NT2/D1 (cell line): ENCODE data around the gene NUTF2.
"Not testable (repeated sequence)": the region's sequence is repeated elsewhere in the genome, so short reads cannot be mapped to it uniquely, and the experiment has no call there.

Experiments
- DNase-seq: peaks from one replicate; pipeline ENCODE4 v3.0.0-alpha.2; 2011; ENCODE audit warnings: low read depth, low spot score
- H3K27me3 ChIP-seq: 2 replicates; pipeline ENCODE4 v1.6.0; 2011; ENCODE audit warnings: mild to moderate bottlenecking; ENCODE audit not compliant: insufficient read length, insufficient read depth
- H3K36me3 ChIP-seq: 2 replicates; pipeline ENCODE4 v1.6.1; 2011; ENCODE audit warnings: mild to moderate bottlenecking, low read length, mixed read lengths; ENCODE audit not compliant: insufficient read depth, insufficient read length
- H3K4me1 ChIP-seq: 2 replicates; pipeline ENCODE4 v1.5.1; 2011; ENCODE audit not compliant: insufficient read depth, insufficient read length
- H3K4me3 ChIP-seq: 2 replicates; pipeline ENCODE4 v1.5.1; 2011; ENCODE audit warnings: low read depth; ENCODE audit not compliant: insufficient read length
- H3K9ac ChIP-seq: 2 replicates; pipeline ENCODE4 v1.6.0; 2011; ENCODE audit warnings: low read depth; ENCODE audit not compliant: insufficient read length
- H3K9me3 ChIP-seq: 2 replicates; pipeline ENCODE4 v1.5.1; 2011; ENCODE audit warnings: mild to moderate bottlenecking, low read length; ENCODE audit not compliant: insufficient read depth
- SUZ12 ChIP-seq: IDR thresholded peaks from 2 replicates; pipeline ENCODE4 v1.6.1; 2011; ENCODE audit not compliant: insufficient read length, insufficient read depth; ENCODE audit errors: extremely low read depth
- YY1 ChIP-seq: IDR thresholded peaks from 2 replicates; pipeline ENCODE4 v1.6.1; 2011; ENCODE audit not compliant: insufficient read length, insufficient read depth
- ZNF274 ChIP-seq: IDR thresholded peaks from 2 replicates; pipeline ENCODE4 v1.6.1; 2011; ENCODE audit warnings: mild to moderate bottlenecking, low read depth, low read length

Gene NUTF2

DNA sequence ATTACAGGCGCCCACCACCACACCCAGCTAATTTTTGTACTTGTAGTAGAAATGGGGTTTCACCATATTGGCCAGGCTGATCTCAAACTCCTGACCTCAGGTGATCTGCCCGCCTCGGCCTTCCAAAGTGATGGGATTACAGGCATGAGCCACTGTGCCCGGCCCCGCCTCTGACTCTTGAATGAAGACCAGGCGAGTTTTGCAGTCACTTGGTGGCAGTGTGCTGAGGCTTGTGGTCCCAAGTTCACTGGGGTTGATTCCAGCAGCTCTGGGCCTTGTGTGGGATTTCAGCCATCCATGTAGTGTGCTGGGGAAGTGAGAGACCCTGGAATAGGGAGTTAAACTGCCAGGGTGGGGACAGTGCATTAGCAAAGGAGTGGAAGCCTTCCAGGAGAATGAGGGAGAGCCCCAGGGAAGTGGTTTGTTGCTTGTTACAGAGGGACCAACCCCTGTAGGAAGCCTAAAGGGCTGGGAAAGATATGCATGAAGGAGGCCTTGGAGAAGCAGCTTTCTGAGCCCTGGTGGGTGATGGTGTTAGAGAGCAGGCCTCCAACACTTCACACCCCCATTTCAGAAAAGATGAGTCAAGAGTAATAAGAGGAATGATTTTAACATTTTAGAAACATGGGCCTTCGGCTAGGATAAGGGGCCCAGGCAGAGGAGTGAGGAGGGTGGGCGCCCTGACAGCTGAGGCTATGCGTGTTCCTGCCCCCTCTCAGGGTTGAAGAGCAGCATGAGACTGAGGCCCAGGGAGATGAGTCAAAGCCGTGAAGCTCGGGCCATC, 60.9 kb downstream of the NUTF2 start:
- H3K27me3 ChIP-seq, result no peaks in the 10 kb centered on the region
- TF ChIP-seq ZNF274 (no peak), YY1 (no peak), SUZ12 (no peak)
- H3K9me3 ChIP-seq, result no peaks in the 10 kb centered on the region
- H3K4me3 ChIP-seq, result no peak overlapping the region
- no peak for DNase-seq
- H3K4me1 ChIP-seq, result no peaks in the 10 kb centered on the region
- no peak overlapping the region for H3K9ac ChIP-seq
- peaks cover 50% of the 10 kb centered on the region for H3K36me3 ChIP-seq

DNA sequence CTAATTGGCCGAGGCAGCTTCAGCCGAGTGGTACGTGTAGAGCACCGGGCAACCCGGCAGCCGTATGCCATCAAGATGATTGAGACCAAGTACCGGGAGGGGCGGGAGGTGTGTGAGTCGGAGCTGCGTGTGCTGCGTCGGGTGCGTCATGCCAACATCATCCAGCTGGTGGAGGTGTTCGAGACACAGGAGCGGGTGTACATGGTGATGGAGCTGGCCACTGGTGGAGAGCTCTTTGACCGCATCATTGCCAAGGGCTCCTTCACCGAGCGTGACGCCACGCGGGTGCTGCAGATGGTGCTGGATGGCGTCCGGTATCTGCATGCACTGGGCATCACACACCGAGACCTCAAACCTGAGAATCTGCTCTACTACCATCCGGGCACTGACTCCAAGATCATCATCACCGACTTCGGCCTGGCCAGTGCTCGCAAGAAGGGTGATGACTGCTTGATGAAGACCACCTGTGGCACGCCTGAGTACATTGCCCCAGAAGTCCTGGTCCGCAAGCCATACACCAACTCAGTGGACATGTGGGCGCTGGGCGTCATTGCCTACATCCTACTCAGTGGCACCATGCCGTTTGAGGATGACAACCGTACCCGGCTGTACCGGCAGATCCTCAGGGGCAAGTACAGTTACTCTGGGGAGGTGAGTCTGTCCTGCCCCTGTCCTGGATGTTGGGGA, 62.5 kb downstream of the NUTF2 start:
- Histone ChIP-seq H3K4me1 (no peaks in the 10 kb centered on the region), H3K4me3 (no peak overlapping the region), H3K36me3 (peaks cover 40% of the 10 kb centered on the region), H3K9me3 (no peaks in the 10 kb centered on the region), H3K9ac (no peak overlapping the region), H3K27me3 (no peaks in the 10 kb centered on the region)
- DNase-seq, result no peak
- TF ChIP-seq YY1 (no peak), SUZ12 (no peak), ZNF274 (no peak)

DNA sequence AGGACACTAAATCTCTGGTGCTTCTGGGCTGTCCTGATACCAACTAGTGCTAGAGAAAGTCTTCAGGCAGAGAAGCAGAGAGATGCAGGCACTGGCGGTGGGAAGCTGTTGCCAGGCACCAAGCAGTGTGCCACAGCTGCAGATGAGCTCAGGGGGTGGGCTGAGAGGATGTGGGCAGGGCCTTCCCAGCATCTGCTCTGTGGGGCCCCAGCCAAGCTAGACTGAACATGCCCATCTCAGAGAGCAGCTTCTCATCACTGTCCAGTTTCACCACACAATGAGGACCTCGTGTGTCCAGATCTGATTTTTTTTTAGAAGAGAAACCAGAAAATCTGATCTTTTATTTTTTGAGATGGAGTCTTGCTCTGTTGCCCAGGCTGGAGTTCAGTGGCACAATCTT, 63.4 kb downstream of the NUTF2 start:
- no peak overlapping the region for H3K9ac ChIP-seq
- peaks cover 6% of the 10 kb centered on the region for H3K4me1 ChIP-seq
- TF ChIP-seq SUZ12 (no peak), YY1 (no peak), ZNF274 (no peak)
- H3K27me3 ChIP-seq, result no peaks in the 10 kb centered on the region
- H3K9me3 ChIP-seq, result no peaks in the 10 kb centered on the region
- H3K4me3 ChIP-seq, result no peak overlapping the region
- H3K36me3 ChIP-seq, result peaks cover 40% of the 10 kb centered on the region
- DNase-seq, result no peak

DNA sequence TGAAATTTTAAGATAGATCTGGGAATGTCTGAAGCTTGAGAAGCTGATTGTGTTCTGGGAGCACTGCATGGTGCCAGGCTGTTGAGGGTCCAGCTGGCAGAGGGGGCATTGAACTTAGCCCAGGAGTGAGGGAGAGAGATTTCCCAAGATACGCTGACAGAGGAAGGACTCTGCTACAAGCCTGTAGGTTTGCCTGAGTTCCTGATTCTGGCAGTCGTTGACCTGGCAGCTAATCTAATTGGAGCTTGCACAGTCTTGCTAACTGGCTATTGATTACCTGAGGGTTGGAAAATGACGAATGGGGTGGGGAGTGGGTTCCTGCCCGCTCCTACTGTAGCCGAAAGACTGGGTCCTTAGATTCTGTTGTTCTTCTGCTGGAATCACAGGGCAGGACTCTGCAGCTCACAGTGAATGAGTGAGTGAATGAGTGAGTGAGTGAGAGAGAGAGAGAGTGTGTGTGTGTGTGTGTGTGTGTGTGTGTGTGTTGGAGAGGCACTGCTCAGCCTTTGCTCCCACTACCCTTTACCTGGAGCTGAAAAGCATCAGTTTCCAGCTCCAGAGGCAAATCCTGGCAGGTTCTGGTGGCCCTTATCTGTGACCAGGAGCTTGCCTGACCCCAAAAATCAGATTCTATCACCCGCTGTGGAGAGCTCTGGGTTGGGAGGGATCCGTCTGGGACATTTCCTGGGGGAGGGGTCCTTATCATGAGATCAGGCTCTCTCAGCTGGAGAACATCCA, 68.2 kb downstream of the NUTF2 start:
- DNase-seq, result no peak
- Histone ChIP-seq H3K9me3 (no peaks in the 10 kb centered on the region), H3K4me3 (no peak overlapping the region), H3K9ac (peak overlapping the region; percentile 50), H3K27me3 (no peaks in the 10 kb centered on the region), H3K36me3 (peaks cover 52% of the 10 kb centered on the region), H3K4me1 (peaks cover 29% of the 10 kb centered on the region)
- no peak for TF ChIP-seq ZNF274

DNA sequence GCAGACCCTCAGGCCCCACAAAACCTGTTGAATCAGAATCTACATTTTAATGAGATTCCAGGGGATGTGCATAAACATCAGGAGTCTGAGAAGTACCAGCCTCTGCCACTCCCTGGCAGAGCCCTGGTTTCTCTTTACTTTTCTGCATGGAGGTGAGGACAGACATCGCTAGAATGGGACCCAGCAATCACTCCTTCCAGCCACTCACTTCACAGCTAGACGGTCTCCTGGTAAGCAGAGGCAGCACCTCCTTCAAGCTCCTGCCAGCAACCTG, 68.7 kb downstream of the NUTF2 start:
- H3K4me3 ChIP-seq, H3K27me3 ChIP-seq, H3K9me3 ChIP-seq, DNase-seq, H3K9ac ChIP-seq: not testable (repeated sequence)
- Histone ChIP-seq H3K36me3 (peaks cover 48% of the 10 kb centered on the region), H3K4me1 (peaks cover 29% of the 10 kb centered on the region)

DNA sequence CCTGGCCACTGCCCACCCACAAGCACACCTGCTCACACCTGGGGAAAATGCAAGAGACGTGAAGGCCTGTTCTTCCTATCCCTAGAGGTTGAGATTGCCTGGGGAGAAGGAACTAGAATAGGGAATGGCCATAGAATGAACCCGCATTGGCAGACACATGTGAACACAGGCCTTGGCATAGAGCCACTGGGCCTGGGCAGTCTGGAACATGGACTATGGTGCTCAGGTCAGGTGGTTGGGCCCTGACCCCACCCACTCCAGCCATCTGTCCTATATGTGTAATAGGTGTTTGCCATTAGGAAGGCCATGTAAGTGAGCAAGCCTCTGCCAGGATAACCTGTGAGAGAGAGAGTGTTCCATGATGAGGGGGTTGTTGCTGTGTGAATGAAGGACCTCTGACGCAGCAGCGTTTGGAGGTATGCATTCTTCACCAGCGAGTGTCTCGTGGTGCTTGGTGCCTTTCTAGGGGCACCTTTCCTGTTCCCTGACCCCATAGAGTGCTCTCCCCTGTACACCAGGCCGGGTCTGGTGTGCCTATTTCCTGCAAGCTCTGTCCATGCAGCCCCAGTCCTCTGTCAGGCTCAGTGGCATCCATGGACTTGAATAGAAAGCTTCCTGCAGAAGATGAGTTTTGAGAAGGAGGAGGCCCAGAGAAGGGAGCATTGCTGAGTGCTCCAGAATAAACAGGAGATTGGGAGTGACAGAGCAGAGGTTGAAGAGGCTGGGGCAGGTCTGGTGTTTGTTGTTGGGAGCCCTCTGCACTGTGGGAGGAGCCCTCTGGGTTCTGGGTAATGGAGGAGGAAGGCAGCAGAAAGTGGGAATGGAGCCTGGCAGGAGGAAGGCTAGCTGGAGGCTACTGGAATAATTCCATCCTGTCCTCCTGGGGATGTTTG, 69.3 kb downstream of the NUTF2 start:
- Histone ChIP-seq H3K36me3 (peaks cover 45% of the 10 kb centered on the region), H3K9ac (no peak overlapping the region), H3K9me3 (no peaks in the 10 kb centered on the region), H3K4me1 (peaks cover 29% of the 10 kb centered on the region), H3K27me3 (no peaks in the 10 kb centered on the region), H3K4me3 (no peak overlapping the region)
- no peak for DNase-seq
- TF ChIP-seq ZNF274 (no peak), YY1 (no peak), SUZ12 (no peak)
